Hematopoietic multipotent progenitor cell treated with erythropoietin and hydrocortisone succinate and interleukin-3 and kit ligand, for 6 days (in vitro differentiated cells): ENCODE measurements around the gene PTPRR.
A peak's percentile ranks its signal among the peaks of the same experiment; 100 is the strongest.

Experiments used
- DNase-seq: peaks from one replicate; pipeline ENCODE4 v3.0.0-alpha.2; 2015

The PTPRR gene, protein sequence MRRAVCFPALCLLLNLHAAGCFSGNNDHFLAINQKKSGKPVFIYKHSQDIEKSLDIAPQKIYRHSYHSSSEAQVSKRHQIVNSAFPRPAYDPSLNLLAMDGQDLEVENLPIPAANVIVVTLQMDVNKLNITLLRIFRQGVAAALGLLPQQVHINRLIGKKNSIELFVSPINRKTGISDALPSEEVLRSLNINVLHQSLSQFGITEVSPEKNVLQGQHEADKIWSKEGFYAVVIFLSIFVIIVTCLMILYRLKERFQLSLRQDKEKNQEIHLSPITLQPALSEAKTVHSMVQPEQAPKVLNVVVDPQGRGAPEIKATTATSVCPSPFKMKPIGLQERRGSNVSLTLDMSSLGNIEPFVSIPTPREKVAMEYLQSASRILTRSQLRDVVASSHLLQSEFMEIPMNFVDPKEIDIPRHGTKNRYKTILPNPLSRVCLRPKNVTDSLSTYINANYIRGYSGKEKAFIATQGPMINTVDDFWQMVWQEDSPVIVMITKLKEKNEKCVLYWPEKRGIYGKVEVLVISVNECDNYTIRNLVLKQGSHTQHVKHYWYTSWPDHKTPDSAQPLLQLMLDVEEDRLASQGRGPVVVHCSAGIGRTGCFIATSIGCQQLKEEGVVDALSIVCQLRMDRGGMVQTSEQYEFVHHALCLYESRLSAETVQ

DNA sequence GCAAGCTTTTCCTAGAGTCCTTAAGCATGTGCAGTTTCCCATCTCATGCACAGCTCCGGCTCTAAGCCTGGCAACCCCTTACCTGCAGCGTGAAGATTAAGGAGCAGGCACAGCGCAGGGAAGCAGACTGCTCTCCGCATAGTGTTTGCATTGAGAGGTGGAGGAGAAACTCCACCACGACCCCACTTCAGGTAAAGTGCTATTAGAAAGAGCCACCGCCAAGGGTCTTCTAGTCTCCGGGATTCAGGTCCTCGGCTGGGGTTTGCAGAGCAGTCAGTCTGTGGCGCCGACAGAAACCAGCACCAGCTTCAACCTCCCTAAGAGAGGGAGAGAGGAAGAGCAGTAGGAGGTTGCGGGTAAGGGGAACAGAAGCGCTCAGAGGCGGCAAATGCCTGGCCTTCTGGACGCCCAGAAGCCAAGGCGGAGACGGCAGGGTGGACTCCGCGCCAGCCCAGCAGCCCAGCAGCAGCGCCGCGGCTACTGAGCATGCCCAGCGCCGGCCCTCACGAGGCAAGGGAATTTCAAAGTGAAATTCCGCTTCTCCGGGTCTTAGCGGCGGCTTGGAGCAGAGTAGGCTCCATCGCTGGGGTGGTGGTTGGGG is at the start of gene PTPRR:
Gene PTPRR, minus strand, starts transcription at position 488 of the 601 bp plus-strand sequence. Its CDS starts 348 bp downstream, at position 140.
- no peak for DNase-seq

DNA sequence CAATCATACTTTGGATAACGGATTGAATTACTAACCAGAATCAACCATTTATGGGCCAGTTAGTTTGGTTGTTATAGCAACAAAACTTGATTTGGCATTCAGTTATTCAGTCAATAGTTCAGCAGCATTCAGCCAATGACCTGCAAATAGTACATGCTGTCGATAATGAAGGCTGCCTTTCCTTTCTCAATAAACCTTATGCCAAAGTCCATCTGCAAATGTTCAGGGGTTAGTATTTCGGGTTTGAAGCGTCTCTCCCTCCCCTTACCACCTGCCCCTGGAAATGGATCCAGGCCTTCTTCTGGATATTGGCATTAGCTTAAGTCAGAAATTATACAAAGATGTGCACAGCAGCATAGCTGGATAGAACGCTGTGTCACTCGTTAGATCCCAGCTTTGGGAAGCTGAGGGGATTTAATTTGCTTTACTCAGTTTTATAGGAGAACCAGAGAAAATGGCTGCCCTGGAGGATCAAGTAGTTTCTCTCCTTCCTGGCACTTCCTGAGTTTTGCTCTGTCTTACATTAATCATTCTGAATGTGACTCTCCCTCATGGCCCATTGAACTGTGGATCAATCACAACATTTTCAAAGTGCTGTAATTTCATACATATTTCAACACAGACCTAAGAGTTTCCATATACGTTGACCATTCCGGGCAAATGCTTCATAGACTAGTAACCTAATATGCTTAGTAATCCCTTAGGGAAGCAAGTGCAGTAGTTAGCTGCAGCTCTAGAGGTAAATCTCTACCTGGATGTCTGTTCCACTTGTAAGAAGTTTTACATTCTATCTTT is 46.7 kb upstream of the PTPRR start:
- DNase-seq, result no peak

DNA sequence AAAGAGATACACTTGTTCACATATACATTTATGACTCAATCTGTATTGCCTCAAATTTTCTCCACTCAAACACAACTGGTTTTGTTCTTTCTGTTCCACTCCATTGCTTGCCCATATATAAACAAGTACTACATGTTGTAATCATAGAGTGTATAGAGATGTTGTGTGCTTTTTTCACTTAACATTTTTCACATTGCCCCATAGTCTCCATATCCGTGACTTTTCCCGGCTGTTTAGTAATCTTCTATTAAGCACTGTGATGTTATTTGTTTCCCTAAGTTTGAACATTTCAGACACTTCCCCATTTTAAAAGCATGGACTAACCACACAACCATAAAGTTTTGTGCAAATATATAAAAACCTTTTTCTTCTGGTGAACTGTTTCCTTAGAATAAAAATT is 45.5 kb upstream of the PTPRR start:
- DNase-seq, result no peak

DNA sequence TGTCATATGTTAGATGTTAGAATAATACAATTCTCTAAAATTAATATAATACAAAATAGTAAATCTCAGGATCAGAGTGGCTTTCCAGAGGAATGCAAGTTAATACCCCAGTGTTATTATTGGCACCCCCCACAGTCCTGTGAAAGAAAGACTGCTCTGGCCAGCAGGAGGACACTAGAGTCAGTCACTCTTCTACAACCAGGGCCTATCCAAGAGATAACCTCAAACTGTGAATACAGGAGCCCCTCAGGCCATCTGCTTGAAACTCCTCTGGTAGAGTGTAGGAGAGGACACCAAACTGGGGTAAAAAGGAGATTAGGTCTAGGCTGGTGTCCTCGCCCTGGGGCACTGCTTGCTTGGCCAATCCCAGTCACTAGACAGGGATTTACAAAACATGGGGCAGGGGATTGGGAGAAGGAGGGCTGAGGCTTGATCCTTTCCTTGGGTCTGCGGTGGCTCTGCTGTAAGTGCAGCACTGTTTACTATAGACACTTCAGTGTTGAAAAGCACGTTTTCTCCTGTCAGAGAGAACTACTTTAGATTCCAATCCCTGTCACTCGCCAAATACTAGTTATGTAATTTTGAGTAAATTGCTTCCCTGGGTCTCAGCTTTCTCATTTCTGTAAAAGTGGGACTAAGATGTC is 44.5 kb upstream of the PTPRR start:
- no peak for DNase-seq

DNA sequence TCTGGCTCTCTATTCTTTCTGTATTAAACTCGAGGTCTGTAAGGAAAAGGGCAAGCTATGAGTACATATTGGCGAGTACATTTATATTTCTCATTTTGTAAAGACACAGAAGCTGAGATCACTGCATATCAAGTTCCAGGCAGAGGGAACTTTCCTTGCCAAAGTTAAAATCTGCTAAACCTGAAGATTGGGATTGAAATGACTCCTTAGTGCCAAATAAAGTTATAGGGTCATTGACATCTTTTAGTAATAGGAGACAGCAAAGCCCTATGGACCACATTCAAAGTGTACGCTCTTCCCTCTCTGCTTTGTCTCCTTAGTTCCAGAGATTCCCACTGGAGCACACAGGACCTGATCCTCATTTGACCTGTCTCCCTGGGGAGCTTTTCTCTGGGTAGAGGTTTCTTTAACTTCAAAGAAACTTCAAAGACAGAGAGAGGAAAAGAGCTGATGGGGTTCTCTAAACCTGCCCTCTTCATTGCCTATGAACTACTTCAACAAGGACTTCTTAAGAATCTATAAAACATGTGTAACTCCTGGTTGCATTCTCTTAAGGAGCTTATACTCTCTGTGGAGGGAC is 42.6 kb upstream of the PTPRR start:
- no peak for DNase-seq

DNA sequence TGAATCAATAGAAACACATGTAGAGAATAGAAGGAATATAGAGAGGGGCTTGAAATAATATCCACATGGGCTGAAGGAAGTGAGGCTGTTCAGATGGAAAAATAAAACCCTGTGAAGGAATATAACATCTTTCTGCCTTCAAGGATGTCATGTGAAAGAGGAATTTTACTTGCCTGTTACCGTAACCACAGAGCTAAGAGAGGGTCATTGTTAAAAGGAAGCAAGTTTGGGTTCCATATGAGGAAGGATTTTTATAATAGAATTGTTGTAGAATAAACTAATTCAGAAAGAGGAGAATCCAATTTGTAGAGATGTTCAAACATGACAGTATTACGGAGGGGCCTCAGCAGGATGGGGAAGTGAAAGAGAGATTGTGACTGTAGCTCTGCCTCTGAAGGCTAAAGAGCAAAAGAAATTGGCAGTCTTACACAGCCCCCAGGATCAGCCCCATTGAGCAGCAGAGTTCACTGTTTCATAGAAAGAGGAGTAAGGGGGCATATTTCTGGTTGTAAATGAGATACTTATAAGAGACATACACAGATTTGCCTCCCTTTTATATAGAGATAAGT is 41.8 kb upstream of the PTPRR start:
- DNase-seq, result no peak

DNA sequence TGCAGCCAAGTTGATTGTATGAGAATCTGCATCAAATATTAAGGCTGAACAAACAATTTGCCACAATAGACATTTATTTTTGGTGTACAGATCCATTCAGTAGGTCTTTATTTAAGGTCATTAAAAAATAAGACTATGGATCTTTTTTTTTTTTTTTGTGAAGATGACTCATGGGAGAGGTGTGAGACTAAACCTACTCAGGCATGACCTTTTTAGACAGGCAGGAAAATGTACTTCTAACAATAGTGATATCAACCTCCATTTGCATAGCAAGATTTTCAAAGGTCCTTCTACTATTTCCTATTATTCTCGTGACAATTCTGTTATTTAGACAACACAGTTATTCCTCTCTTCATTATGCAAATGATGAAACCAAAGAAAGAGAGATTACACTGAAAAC is 39.9 kb upstream of the PTPRR start:
- DNase-seq, result no peak

DNA sequence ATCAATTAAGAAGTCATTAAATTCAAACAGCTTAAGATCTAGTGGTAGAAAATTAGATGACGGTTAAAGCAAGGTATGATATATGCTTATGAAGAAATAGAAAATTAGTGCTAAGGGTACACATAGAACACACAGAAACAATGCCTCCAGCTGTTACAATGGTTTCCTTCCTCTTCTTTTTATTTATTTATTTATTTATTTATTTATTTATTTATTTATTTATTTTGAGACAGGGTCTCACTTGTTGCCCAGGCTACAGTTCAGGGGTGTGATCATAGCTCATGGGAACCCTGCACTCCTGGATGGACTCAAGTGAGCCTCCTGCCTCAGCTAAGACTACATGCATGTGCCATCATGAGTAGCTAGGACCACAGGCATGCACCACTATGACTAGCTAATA is 34.9 kb upstream of the PTPRR start:
- no peak for DNase-seq

DNA sequence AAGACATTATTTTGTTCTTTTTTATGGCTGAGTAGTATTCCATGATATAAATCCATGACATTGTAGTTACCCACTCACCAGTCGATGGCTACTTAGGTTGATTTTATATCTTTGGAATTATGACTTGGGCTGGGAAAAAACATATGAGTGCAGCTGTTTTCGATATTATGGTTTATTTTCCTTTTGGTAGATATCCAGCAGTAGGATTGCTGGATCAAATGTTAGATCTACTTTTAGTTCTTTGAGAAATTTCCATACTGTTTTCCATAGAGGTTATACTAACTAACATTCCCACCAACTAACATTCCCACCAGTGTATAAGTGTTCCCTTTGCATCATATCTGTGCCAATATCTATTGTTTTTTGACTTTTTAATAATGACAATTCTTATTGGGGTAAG is 29.9 kb upstream of the PTPRR start:
- DNase-seq, result no peak

DNA sequence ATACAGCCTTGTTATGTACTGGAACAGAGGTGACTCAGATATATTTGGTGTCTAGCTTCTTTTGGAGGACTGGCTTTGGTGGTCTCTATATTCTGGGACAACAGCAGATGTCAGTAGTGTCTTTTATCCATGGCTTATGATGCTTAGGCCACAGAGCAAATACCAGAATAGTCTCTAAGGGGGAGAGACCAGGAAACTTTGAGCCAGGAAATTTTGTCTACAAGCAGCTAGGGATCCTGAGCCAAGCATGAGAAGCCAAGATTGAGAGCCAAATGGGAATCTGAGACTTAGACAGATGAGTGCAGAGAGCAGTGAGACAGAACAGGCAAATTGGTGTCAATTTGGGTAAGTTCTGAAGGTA is 28.4 kb upstream of the PTPRR start:
- DNase-seq, result no peak

DNA sequence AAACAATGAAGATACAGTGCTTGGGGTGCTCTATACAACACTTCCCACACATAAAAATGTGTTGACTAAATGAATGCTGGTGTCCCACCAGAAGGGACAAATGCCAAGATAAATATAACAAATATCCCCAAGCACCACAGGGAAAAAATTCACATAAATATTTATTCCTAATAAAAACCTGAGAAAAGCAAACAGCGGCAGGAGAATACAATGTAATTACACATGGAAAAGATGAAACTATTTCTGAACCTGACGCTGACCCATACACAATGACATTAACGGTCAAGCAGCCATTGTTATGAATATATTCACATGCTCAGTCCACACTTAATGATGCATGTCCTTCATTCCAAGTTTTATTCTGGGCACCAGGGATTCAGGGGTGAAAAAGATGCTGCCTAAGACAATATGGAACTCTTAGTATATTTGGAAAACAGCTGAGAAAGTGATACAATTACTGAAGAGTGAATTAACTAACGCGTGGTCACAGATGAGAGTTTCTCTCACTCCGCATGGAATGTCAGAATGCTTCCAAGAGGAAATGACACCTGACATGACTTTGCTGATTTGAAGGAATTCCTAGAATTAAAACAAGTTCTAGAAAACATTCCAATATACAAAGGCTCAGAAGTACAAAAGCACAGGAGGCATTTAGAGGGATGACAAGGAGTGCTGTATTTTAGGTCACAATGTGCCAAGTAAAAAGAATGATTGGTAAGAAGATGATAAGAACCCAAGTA is 27.9 kb upstream of the PTPRR start:
- DNase-seq, result no peak

DNA sequence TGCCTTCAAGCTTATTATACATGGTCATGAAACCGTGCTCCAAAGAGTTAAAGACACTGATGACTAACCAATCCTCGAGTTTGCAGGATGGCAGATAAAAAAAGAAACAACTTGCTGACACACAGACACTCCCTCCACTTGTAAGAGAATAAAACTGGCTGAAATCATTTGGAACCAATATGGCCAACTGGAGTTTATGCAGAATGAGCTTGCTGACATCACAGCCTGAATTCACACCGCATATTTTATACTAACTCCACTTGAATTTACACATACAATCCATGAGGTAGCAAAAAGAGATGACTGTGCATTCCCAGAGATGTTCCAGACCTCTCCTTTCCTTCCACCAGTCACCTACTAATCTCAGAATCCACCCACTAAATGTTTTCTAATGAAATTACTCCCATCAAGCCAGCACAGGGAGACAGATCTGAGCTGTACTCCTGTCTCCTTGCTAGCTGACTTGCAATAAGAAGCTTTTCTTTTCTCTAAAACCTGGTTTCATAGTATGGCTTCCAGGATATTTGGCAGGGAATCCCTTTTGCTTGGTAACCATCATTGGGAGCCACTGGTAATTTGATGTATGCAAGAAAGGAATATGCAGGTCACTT is 15.8 kb upstream of the PTPRR start:
- DNase-seq, result no peak

DNA sequence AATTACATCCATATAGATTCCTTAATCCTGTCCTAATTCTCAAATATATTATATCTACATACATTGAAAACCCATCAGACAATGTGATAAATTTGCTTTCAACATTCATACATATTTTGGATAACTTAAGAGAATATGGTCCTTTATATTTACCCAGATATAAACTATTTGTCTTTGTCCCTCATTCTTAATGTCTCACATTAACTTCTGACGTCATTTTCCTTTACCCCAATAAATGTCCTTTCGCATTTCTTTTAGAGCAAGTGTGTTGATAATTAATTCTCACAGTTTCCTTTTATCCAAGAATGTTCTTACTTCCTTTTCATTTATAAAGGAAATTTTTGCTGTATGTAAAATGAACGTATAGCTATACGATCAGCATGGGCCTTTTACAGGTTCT is 12.6 kb upstream of the PTPRR start:
- no peak for DNase-seq

DNA sequence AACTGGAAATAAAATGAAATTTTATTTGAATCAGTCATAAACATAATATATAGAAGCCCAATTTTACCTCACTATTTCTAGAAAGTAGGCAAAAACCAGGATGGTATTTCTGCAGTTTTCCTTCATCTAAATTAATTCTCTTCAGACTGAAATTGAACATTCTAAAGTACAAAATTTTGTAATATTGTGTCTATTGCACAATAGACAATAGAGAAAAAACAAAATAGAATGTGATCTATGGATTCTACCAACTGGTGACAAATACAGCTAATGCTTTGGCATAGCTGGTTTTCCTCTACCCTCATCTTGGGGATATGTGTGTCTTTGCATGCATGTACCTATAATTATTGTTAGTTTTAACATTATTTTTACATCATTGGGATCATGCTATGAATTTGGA is 8.5 kb upstream of the PTPRR start:
- no peak for DNase-seq

DNA sequence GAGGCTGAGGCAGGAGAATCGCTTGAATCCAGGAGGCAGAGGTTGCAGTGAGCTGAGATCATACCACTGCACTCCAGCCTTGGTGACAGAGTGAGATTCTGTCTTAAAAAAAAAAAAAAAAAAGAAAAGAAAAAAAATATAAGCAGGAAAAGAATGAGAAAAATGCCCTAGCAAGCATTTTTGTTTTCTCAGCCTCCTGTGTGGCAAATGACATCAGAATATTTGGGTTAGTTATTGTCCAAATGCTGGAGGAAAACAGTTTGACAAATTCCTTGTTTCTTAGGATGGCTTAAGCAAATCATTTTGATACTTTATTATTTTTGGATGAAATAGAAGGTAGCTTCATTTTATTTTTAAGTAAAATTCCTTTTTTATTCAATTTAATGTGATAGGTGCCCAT is 7.5 kb upstream of the PTPRR start:
- no peak for DNase-seq

DNA sequence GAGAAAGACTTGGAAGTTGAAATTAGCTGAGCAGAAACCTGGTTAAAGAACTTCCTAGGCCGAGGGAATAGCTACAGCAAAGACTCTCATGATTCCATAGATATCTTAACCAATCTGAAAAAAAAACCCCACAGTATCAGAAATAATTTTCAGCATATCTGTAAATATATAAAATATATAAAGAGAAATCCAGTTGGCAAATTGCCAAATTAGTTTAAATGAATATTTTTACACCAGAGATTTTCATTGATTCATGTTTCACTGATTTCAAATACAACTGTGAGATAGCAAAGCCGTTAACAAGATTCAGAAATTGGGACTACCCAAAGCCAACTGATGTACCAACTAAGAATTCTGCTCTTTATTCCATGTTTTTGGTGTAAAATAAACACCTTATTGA is 6.8 kb upstream of the PTPRR start:
- no peak for DNase-seq

DNA sequence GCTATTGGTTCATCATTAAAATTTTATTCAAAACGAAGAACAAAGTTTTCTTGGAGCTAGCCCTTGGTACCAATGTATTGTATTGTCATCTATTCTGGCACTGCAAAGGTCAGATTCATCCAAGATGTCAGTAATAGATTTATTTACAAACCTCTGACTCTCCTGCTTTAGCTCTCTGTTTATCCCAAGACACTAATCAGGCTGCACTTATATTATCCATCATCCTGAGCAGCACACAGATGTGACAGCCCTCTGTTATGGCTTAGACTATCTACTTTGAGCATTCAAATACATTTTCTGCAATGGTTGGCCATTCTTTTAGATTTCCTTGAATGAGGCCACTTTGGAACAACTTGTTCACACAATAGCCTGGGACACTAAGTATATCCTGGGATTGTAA is 5.0 kb upstream of the PTPRR start:
- DNase-seq, result no peak

DNA sequence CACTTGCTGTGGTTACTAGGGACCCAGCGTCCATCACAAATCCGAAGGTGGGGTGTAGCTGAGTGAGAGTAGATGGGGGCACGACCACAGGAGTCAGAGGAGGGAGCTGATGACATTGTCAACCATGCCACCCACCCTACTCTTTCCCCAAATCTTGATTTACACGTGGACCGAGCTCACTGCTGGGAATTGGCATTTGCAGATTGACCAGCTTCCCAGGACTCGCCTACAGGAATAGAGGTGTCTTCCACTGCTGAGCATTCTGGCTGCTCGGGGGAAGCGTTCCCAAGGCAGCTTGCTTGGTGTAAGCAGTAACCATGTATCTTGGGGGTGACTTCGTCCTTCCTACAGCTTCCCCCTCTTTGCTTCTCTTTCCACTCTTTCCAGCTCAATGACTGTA is 353 bp upstream of the PTPRR start:
- no peak for DNase-seq

DNA sequence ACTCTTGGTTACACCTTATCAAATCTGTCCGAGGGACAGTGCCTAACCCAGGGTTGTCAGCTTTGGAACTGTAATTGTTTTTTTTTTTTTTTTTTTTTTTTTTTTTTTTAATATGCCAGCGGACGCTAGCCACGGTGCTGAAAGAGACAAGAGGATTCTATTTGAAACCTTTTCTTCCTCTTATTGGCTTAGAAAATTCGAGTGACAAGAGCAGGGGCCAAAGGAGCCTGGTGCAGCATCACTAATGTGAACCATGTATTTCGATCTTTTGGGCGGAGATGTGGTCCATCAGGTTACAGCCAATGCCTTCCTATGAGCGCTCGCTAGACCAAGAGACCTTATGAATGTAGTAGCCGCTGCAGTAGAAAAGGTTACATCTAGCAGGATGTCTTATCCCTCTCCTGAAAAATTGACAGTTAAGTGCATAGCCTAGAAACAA is 922 bp downstream of the PTPRR start:
- DNase-seq, result peak; percentile 38

DNA sequence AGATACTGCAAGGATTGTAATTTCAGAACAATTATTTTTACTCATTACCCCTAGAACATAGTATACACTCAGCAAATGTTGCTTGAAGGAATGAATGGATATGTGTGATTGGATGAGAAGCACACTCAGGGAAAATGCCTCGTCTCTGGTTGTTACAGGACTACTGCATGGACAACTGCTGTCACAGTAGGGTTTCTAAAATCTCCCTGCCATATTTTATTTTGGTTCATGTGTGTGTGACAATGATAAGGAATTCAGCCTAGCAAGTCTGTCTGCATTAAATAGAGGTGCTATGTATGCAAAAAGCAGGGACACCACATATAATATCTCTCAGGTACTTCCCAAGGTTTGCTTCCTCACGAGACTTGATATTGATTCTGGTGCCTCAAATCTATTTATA is 1.4 kb downstream of the PTPRR start:
- no peak for DNase-seq

DNA sequence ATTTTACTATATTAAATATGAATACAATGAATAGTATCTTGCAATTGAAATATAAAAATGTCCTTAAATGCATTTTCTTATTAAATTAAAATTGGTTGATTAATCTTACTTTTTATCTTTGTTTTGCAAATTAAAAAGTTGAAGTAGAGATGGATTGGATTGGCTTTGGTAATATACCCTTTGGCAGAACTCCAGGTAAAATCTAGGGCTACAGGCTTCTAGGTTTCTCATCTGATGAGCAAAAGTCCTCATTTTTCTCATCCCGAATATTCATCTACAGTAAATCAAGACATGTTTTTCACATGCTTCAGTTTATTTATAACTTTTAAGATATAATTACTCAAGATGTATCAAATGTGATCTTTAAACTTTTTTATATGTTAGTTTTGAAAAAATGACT is 2.2 kb downstream of the PTPRR start:
- no peak for DNase-seq
